A673 (cell line): Measurements from ENCODE around the gene CFAP97D1.

ENCODE experiments used
- EZH2 ChIP-seq: fragments of 200-600 bp; sonication (generic); IDR thresholded peaks from 2 replicates; pipeline ENCODE4 v1.6.1; 2017; ENCODE audit warnings: borderline replicate concordance, low read depth, mild to moderate bottlenecking, mixed read lengths, antibody characterized with exemption, low read length; ENCODE audit not compliant: poor library complexity, severe bottlenecking
- TF ChIP-seq, protein P1 (sequence below): fragments of 300-800, 200-600 bp; sonication (generic); conservative IDR thresholded peaks from 2 replicates; pipeline ENCODE4 v1.5.1; 2017; ENCODE audit warnings: low read depth, mild to moderate bottlenecking, antibody characterized with exemption, low read length, moderate library complexity, mixed read lengths

DNA sequence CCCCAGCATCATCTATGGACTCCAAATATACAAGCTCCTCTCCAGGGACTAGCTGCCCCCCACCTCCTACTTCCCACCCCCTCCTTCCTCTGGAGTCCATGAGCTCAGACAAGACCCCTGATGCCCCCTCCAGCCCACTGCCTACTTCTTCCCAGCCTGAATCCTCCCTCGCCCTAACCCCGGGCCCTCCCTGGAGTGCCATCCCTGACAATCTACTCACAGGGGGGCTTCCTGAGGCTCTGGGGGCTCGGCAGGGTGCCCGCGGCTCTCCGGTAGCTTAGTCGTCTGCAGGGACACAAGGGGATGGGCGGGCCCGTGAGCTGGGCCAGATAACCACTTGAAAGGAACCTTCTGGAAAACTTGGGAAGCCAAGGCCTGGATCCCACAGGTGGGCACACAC is 37.6 kb downstream of the CFAP97D1 start:
- TF ChIP-seq, protein P1, sequence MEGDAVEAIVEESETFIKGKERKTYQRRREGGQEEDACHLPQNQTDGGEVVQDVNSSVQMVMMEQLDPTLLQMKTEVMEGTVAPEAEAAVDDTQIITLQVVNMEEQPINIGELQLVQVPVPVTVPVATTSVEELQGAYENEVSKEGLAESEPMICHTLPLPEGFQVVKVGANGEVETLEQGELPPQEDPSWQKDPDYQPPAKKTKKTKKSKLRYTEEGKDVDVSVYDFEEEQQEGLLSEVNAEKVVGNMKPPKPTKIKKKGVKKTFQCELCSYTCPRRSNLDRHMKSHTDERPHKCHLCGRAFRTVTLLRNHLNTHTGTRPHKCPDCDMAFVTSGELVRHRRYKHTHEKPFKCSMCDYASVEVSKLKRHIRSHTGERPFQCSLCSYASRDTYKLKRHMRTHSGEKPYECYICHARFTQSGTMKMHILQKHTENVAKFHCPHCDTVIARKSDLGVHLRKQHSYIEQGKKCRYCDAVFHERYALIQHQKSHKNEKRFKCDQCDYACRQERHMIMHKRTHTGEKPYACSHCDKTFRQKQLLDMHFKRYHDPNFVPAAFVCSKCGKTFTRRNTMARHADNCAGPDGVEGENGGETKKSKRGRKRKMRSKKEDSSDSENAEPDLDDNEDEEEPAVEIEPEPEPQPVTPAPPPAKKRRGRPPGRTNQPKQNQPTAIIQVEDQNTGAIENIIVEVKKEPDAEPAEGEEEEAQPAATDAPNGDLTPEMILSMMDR, result no peak
- TF ChIP-seq EZH2, result no peak
